Esophagus muscularis mucosa (tissue), 4 donors: ENCODE data around the gene TMEM38A. TPM values are rescaled to one million over a fixed set of nuclear protein-coding genes. Genes with fewer than 3 reads are reported as not detected.

ENCODE experiments used
- DNase-seq: peaks from one replicate; pipeline ENCODE4 v3.0.0-alpha.2; 2017; ENCODE audit errors: extremely low spot score
- H3K27ac ChIP-seq, 4 donors: fragments of 200-600 bp; sonication (generic); replicated peaks in 1 of 4; 1 replicate in 3 of 4; 2 replicates in 1 of 4; pipeline ENCODE4 v1.5.1; 2016 to 2019; ENCODE audit warnings: mild to moderate bottlenecking in 1 of 4
- H3K27me3 ChIP-seq, 4 donors: fragments of 200-600 bp; sonication (generic); one replicate each; pipeline versions ENCODE4 v1.5.1 to v1.6.0; 2016 to 2019
- H3K36me3 ChIP-seq, 4 donors: fragments of 200-600 bp; sonication (generic); one replicate each; pipeline ENCODE4 v1.5.1; 2016 to 2019
- H3K4me1 ChIP-seq, 4 donors: fragments of 200-600 bp; sonication (generic); one replicate each; pipeline ENCODE4 v1.5.1; 2016 to 2019
- H3K4me3 ChIP-seq, 4 donors: fragments of 200-600 bp; sonication (generic); 1 replicate in 2 of 4; 2 replicates in 2 of 4; pipeline ENCODE4 v1.5.1; 2016 to 2019; ENCODE audit warnings: mild to moderate bottlenecking in 4 of 4, moderate library complexity in 1 of 4
- H3K9me3 ChIP-seq, 4 donors: fragments of 200-600 bp; sonication (generic); 1 replicate in 3 of 4; 2 replicates in 1 of 4; pipeline ENCODE4 v1.5.1; 2016 to 2019
- EP300 ChIP-seq: sonication (generic); formaldehyde crosslinking; IDR thresholded peaks from one replicate; pipeline ENCODE4 v1.6.1; 2017; ENCODE audit warnings: antibody characterized with exemption
- POLR2A ChIP-seq: fragments of 450-650 bp; IDR thresholded peaks from one replicate; pipeline ENCODE4 v1.6.1; 2017; ENCODE audit warnings: antibody characterized with exemption, moderate library complexity, mild to moderate bottlenecking, low read depth
- POLR2AphosphoS5 ChIP-seq, 2 donors: sonication (generic); formaldehyde crosslinking; IDR thresholded peaks; one replicate each; pipeline ENCODE4 v1.6.1; 2017; ENCODE audit warnings: antibody characterized with exemption in 2 of 2
- WGBS: methylation state at CpG from one replicate; pipeline ENCODE4 v1.1.5; 2018; 5-methylcytosine and 5-hydroxymethylcytosine counted together
- intact Hi-C: fragments of 100-400 bp; cut with DNase I; formaldehyde crosslinking; loops from one replicate; pipeline ENCODE4 v1.15.1; 2023
- total RNA-seq, 4 donors: library from RNA; depleted of rRNA; stranded (reverse); fragments of >200 nt; gene quantifications; one replicate each; pipeline versions ENCODE4 v1.1.0 to v1.2.1, GENCODE V29; 2016
- TF ChIP-seq, protein P1 (sequence below), 3 experiments: fragments of 200-600 bp in 2 of 3; fragments of 450-650 bp in 1 of 3; sonication (generic) in 2 of 3; IDR thresholded peaks; one replicate each; pipeline ENCODE4 v1.5.1; 2017 to 2019; ENCODE audit warnings: antibody characterized with exemption in 3 of 3, mild to moderate bottlenecking in 2 of 3, moderate library complexity in 1 of 3

The TMEM38A gene
- total RNA-seq, 4 donors from 2014 or later = 6.3 to 10.4 (median 7.7) TPM

DNA sequence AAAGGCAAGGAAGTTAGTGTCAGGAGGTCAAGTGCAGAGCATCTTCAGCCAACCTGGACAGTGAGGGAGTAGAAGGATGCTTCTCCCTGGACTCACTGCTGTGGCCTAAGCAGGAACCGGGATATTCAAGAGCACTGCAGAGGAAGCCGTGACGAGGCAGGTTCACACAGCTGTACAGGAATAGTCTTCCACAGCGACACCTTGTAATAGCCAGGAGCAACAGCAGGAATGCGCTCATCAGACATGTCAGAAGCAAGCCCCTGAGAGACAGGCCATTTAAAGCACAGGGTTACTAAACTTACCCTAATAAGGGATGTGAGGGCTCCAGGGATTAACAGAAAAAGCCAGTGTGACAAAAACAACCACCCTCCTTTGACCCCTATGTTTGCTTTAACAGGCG lies 29.5 kb upstream of the TMEM38A start:
- Histone ChIP-seq H3K27ac (no peak overlapping the region), H3K27me3 (no peaks in the 10 kb centered on the region), H3K9me3 (no peaks in the 10 kb centered on the region), H3K4me1 (peaks cover 19 to 28% (median 24%) of the 10 kb centered on the region in 4 donors), H3K4me3 (no peak overlapping the region), H3K36me3 (peaks cover 11 to 57% (median 32%) of the 10 kb centered on the region in 4 donors)
- WGBS = 88% methylated on average over 6 of the region's 6 CpGs
- TF ChIP-seq, protein P1, sequence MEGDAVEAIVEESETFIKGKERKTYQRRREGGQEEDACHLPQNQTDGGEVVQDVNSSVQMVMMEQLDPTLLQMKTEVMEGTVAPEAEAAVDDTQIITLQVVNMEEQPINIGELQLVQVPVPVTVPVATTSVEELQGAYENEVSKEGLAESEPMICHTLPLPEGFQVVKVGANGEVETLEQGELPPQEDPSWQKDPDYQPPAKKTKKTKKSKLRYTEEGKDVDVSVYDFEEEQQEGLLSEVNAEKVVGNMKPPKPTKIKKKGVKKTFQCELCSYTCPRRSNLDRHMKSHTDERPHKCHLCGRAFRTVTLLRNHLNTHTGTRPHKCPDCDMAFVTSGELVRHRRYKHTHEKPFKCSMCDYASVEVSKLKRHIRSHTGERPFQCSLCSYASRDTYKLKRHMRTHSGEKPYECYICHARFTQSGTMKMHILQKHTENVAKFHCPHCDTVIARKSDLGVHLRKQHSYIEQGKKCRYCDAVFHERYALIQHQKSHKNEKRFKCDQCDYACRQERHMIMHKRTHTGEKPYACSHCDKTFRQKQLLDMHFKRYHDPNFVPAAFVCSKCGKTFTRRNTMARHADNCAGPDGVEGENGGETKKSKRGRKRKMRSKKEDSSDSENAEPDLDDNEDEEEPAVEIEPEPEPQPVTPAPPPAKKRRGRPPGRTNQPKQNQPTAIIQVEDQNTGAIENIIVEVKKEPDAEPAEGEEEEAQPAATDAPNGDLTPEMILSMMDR (IDR thresholded peaks at IDR 0.05) = no peak
- no peak for TF ChIP-seq POLR2A
- TF ChIP-seq EP300 = no peak
- no peak for DNase-seq
- intact Hi-C loops = no loop called here

DNA sequence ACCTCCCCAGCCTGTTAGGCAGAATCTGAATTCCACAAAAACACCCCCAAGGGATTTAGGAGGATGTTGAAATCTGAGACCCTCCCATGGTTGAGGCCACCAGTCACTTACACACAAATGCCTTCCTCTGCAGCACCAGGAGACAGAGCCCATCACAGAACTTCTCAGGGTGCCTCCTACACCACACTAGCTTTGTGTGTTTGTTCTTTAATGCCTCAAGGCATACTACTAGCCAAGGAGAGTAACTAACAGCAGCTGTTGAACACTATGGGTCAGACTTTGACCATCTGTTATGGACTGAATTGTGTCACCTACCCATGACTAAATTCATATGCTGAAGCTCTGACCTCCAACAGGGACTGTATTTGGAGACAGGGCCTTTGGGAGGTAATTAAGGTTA lies 23.4 kb upstream of the TMEM38A start:
- H3K4me3 ChIP-seq = no peak overlapping the region
- H3K4me1 ChIP-seq = peaks cover 0 to 19% (median 8%) of the 10 kb centered on the region in 4 donors
- intact Hi-C loops = no loop called here
- no peak overlapping the region for H3K27ac ChIP-seq
- no peak for DNase-seq
- H3K27me3 ChIP-seq = no peaks in the 10 kb centered on the region
- peaks cover 22 to 86% (median 54%) of the 10 kb centered on the region in 4 donors for H3K36me3 ChIP-seq
- TF ChIP-seq, protein P1 (IDR thresholded peaks at IDR 0.05) = no peak
- no peak for TF ChIP-seq POLR2A
- TF ChIP-seq POLR2AphosphoS5 (IDR thresholded peaks at IDR 0.05) = no peak
- no peak for TF ChIP-seq EP300
- no peaks in the 10 kb centered on the region for H3K9me3 ChIP-seq

GRCh38 chr19:16638666-16639065 lies 22.3 kb upstream of the TMEM38A start:
- no peak overlapping the region for H3K4me3 ChIP-seq
- H3K36me3 ChIP-seq = peaks cover 33 to 87% (median 57%) of the 10 kb centered on the region in 4 donors
- 100% methylated on average over 1 of the region's 1 CpG for WGBS
- H3K27ac ChIP-seq = no peak overlapping the region
- intact Hi-C loops = no loop called here
- no peaks in the 10 kb centered on the region for H3K27me3 ChIP-seq
- TF ChIP-seq POLR2A (no peak), POLR2AphosphoS5 (IDR thresholded peaks at IDR 0.05) (no peak), EP300 (no peak)
- TF ChIP-seq, protein P1 (IDR thresholded peaks at IDR 0.05) = no peak
- DNase-seq = no peak
- peaks cover 0 to 19% (median 8%) of the 10 kb centered on the region in 4 donors for H3K4me1 ChIP-seq
- H3K9me3 ChIP-seq = no peaks in the 10 kb centered on the region

- Histone ChIP-seq H3K4me1 (peaks cover 0 to 26% (median 13%) of the 10 kb centered on the region in 4 donors), H3K4me3 (no peak overlapping the region), H3K27me3 (no peaks in the 10 kb centered on the region), H3K36me3 (peaks cover 44 to 93% (median 70%) of the 10 kb centered on the region in 4 donors), H3K27ac (no peak overlapping the region), H3K9me3 (no peaks in the 10 kb centered on the region)
- DNase-seq = no peak
- whole genome bisulfite sequencing = 90% methylated on average over 1 of the region's 1 CpG
- intact Hi-C loops = no loop called here
- TF ChIP-seq POLR2AphosphoS5 (IDR thresholded peaks at IDR 0.05) = no peak
- TF ChIP-seq POLR2A = no peak
- TF ChIP-seq, protein P1 (IDR thresholded peaks at IDR 0.05) = no peak
- TF ChIP-seq EP300 = no peak
These were observed 20.0 kb upstream of the TMEM38A start for GRCh38 chr19:16640951-16641350.

- no peaks in the 10 kb centered on the region for H3K9me3 ChIP-seq
- no peak for DNase-seq
- TF ChIP-seq, protein P1 (IDR thresholded peaks at IDR 0.05) = no peak
- TF ChIP-seq EP300 (no peak), POLR2A (no peak), POLR2AphosphoS5 (IDR thresholded peaks at IDR 0.05) (no peak)
- H3K4me1 ChIP-seq = peaks cover 0 to 26% (median 13%) of the 10 kb centered on the region in 4 donors
- no peak overlapping the region for H3K27ac ChIP-seq
- intact Hi-C loops = no loop called here
- WGBS = 95% methylated on average over 10 of the region's 10 CpGs
- H3K4me3 ChIP-seq = no peak overlapping the region
- H3K36me3 ChIP-seq = peaks cover 47 to 93% (median 74%) of the 10 kb centered on the region in 4 donors
- H3K27me3 ChIP-seq = no peaks in the 10 kb centered on the region
These were observed 19.2 kb upstream of the TMEM38A start for GRCh38 chr19:16641695-16642094.
